Coronary artery (tissue), 2 donors: ENCODE results near the gene RAI2.

Experiments
- DNase-seq: peaks from one replicate; pipeline ENCODE4 v3.0.0-alpha.2; 2017; ENCODE audit warnings: low spot score
- H3K27ac ChIP-seq, 2 donors: fragments of 200-600 bp; sonication (generic); one replicate each; pipeline ENCODE4 v1.5.1; 2016 to 2019
- H3K4me3 ChIP-seq: fragments of 200-600 bp; sonication (generic); 2 replicates; pipeline ENCODE4 v1.5.1; 2016; ENCODE audit warnings: mild to moderate bottlenecking, moderate library complexity
- TF ChIP-seq, protein P1 (sequence below): fragments of 200-600 bp; sonication (generic); IDR thresholded peaks from one replicate; pipeline ENCODE4 v1.5.1; 2019; ENCODE audit warnings: antibody characterized with exemption

Gene RAI2

DNA sequence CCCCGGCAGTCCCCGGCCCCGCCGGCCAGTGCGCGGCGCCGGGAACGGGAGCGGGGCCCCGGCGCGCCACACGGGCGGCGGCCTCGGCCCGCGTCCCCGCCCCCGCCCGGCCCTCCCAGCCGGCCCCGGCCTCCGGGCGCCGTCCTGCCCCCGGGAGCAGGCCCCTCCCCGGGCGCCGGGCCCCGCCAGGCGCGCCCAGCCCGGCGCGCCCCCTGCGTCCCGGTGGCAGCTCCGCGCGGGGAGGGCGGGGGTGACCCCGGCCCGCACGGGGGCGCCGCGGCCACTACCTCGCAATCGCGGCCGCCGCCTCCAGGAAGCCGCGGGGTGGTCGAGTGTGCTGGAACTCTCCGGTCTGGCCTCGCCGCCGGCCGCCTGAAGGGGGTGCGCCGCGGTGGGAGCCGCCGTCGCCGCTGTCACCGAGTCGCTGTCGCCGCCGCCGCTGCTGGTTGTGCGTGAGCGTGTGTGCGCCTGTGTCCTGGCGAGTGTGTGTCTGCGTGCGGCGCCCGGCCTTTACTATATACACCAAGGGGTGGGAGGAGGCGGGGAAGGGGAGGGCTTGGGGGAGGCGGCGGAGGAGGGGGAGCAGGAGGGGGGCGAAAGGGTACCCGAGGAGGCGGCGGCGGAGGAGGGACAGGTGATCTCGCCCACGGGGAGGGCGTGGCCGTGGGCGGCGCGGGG is at the start of gene RAI2:
Gene RAI2, minus strand, starts transcription at position 488 of the 678 bp plus-strand sequence. CDS start 59,288 bp downstream, outside the sequence.
- peak within 1 kb of the TSS; percentile 41 to 80 for H3K27ac ChIP-seq
- no peak for DNase-seq
- TF ChIP-seq, protein P1, sequence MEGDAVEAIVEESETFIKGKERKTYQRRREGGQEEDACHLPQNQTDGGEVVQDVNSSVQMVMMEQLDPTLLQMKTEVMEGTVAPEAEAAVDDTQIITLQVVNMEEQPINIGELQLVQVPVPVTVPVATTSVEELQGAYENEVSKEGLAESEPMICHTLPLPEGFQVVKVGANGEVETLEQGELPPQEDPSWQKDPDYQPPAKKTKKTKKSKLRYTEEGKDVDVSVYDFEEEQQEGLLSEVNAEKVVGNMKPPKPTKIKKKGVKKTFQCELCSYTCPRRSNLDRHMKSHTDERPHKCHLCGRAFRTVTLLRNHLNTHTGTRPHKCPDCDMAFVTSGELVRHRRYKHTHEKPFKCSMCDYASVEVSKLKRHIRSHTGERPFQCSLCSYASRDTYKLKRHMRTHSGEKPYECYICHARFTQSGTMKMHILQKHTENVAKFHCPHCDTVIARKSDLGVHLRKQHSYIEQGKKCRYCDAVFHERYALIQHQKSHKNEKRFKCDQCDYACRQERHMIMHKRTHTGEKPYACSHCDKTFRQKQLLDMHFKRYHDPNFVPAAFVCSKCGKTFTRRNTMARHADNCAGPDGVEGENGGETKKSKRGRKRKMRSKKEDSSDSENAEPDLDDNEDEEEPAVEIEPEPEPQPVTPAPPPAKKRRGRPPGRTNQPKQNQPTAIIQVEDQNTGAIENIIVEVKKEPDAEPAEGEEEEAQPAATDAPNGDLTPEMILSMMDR: no peak
- peak within 1 kb of the TSS; percentile 81 for H3K4me3 ChIP-seq

DNA sequence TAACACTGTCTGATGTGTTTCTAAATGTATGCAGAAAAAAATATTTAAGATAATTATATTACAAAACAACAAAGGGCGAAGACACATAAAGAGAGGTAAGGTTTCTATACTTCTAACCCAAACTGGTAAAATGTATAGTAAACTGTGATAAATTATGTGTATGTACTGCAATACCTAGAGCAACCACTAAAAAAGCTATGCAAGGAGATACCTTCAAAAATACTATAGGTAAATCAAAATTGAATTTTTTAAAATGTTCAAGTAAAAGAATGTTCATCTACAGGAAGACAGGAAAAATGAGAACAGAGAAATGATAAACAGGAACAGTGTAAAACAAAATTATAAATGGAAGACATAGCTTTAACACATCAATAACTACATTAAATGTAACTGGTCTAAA is 27.3 kb upstream of the RAI2 start:
- Histone ChIP-seq H3K4me3 (no peak overlapping the region), H3K27ac (no peak overlapping the region)
- TF ChIP-seq, protein P1: no peak
- DNase-seq: no peak

DNA sequence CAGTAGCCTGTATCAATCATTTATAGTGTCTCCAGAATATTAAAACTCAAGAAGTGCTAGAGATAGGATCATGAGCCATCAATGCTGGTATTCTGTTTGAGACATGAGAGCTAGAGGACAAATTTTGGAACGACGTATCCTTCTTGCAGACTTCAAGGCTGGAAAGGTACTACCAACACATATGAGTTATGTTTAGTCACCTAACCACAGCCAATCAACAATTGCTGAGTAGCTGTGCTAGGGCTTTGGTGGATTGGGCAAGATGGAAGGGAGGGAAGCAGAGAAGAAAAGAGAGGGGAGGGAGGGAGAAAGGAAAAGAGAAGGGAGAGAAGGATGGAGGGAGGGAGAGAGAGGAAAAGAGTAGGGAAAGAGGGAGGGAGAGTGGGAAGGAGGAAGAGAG is 21.6 kb upstream of the RAI2 start:
- no peak overlapping the region for H3K4me3 ChIP-seq
- DNase-seq: no peak
- no peak overlapping the region for H3K27ac ChIP-seq
- TF ChIP-seq, protein P1: no peak

DNA sequence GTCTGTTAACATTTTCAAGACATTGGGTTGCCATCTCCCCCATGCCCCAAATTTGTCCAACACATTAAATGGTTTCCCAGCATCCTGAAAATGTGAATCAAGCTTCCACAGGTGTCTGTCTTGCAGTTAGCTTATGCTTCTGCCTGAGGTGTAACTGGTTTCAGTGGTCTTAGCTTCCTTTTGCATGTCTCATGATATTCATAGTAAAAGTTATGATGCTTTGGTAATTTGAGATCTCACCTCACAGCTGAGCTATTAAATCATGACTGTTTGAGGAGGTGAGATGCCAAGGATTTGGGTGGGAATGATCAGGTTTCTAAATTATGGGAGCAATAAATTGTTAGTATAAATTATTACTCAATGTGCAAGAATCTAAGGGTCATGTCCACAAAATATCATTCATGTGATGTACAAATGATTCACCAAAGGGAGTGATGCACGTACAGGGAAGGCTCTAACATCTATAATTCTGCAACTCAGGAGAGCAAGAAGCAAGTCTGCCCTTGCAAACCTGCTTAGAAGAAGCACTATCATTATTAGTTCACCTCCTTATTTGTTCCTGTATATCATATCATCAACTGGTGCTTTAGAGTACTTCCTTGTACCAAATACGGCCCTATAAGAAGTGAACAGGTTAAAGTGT is 17.1 kb upstream of the RAI2 start:
- no peak for DNase-seq
- Histone ChIP-seq H3K27ac (no peak overlapping the region), H3K4me3 (no peak overlapping the region)
- TF ChIP-seq, protein P1: no peak

DNA sequence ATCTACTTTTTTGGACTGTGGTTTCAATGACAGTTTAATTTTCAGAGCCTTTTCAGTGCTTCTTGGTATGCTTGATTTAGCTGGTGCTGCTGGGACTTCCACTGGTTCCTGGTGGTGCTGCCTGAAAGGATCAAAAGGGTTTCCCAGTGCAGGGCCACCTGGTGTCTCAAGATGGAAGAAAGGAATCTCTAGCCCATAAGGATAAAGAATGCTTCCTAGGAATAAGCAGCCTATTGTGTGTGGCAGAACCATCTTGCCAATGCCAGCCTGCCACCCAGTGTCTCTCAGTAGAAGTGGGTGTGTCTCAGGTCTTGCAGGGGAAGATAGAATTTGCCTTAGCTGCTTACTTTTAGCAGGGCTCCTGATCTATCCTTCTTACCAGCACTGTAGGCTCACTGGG is 15.0 kb upstream of the RAI2 start:
- no peak overlapping the region for H3K4me3 ChIP-seq
- H3K27ac ChIP-seq: no peak overlapping the region
- no peak for DNase-seq
- TF ChIP-seq, protein P1: no peak

DNA sequence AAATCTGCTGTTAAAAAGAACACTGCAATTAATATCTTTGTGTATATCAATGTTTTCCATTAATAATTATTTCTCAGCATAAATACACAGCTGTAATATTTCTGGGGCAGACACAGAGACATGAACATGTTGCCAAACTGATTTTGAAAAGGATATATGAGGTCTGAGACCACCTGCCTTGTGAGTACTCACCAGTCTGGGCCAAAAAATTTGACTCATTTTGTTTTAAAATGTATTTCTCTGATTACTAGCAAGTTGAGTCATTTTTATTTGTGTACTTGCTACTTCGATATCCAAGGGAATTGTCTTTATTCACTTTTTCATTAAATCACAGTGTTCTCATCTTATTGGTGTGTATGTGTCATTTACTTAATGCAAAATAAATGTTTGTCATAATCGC is 8.5 kb upstream of the RAI2 start:
- DNase-seq: no peak
- TF ChIP-seq, protein P1: no peak
- no peak overlapping the region for H3K4me3 ChIP-seq
- H3K27ac ChIP-seq: no peak overlapping the region

DNA sequence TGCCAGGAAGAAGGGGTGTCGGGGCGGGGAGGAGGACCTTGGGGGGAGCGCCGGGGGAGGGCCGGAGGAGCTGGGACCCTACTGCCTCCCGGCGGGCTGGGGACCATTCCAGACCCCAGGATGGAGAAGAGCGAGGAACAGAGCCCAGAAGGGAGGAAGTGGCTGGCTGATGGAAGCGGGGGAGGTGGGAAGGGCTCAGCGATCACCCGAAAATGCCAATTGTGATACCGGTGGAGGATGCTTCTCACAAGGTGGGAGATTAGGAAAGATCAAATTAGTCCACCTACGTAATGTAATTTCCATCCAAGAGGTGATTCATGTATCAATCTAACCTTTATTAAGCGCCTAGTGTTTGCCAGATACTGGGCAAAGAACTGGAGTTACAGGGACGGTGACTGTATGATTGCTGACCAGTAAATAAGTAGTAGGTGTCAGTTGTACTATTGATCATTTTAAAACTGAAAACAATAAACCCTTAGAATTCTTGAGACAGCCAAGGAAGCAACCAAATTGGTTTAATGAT is 452 bp upstream of the RAI2 start:
- Histone ChIP-seq H3K4me3 (peak overlapping the region; percentile 81), H3K27ac (peak overlapping the region in 1 of 2 donors; percentile 80)
- TF ChIP-seq, protein P1: no peak
- DNase-seq: no peak
